ENCODE measurements around the gene DUSP5.

DNA sequence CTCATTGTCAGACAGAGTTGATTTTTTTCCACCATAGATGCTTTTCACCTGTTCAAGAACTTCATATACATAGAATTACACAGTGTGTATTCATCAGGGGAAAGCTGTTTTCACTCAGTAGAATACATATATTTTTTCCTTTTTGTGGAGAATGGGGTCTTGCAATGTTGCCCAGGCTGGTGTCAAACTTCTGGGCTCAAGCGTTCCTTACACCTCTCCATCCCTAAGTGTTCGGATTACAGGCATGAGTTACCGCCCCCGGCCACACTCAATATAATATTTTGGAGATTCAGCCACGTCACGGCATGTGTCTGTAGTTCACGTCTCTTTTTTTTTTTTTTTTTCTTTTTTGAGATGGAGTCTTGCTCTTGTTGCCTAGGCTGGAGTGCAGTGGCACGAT is 62.3 kb downstream of the DUSP5 start:
- TF ChIP-seq, protein P1, sequence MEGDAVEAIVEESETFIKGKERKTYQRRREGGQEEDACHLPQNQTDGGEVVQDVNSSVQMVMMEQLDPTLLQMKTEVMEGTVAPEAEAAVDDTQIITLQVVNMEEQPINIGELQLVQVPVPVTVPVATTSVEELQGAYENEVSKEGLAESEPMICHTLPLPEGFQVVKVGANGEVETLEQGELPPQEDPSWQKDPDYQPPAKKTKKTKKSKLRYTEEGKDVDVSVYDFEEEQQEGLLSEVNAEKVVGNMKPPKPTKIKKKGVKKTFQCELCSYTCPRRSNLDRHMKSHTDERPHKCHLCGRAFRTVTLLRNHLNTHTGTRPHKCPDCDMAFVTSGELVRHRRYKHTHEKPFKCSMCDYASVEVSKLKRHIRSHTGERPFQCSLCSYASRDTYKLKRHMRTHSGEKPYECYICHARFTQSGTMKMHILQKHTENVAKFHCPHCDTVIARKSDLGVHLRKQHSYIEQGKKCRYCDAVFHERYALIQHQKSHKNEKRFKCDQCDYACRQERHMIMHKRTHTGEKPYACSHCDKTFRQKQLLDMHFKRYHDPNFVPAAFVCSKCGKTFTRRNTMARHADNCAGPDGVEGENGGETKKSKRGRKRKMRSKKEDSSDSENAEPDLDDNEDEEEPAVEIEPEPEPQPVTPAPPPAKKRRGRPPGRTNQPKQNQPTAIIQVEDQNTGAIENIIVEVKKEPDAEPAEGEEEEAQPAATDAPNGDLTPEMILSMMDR (IDR thresholded peaks at IDR 0.05): no peak
- no peak for TF ChIP-seq POLR2A (IDR thresholded peaks at IDR 0.05)
- no peak for TF ChIP-seq POLR2AphosphoS5 (IDR thresholded peaks at IDR 0.05)
